Hematopoietic multipotent progenitor cell treated with erythropoietin and hydrocortisone succinate and interleukin-3 and kit ligand, for 17 days (in vitro differentiated cells): Measurements from ENCODE around the gene GPSM1.

Source experiments
- DNase-seq: peaks from one replicate; pipeline ENCODE4 v3.0.0-alpha.2; 2015; ENCODE audit warnings: low spot score

The GPSM1 gene, protein sequence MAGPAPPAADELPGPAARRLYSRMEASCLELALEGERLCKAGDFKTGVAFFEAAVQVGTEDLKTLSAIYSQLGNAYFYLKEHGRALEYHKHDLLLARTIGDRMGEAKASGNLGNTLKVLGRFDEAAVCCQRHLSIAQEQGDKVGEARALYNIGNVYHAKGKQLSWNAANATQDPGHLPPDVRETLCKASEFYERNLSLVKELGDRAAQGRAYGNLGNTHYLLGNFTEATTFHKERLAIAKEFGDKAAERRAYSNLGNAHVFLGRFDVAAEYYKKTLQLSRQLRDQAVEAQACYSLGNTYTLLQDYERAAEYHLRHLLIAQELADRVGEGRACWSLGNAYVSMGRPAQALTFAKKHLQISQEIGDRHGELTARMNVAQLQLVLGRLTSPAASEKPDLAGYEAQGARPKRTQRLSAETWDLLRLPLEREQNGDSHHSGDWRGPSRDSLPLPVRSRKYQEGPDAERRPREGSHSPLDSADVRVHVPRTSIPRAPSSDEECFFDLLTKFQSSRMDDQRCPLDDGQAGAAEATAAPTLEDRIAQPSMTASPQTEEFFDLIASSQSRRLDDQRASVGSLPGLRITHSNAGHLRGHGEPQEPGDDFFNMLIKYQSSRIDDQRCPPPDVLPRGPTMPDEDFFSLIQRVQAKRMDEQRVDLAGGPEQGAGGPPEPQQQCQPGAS

DNA sequence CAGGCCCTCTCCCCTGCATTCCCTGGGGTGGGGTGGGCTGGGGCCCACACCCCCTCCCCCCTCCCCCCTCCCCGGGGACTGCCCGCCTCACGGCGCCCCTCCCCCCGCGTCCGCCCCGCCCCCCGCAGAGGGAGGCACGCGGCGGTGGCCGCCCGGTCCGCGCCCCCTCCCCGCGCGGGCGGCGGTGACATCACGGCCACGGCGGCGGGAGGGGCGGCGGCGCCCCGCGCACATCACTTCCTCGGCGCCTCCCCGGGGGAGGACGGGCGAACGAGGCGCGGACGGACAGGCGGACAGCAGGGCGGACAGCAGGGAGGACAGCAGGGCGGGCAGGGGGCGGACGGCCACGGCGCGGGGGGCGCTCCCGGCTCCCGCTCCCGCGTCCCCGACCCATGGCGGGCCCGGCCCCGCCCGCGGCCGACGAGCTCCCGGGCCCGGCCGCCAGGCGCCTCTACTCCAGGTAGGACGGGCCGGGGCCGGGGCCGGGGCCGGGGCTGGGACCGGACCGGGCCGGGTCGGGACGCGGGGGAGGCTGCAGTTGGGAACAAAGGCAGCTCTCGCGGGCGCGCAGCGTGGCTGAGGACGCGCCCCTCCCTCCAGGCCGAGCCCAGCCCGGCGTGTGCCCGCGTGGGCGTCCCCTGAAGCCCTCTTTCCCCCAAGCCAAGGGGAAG lies at the start of gene GPSM1:
Gene GPSM1 (plus strand): TSS at position 236 of the 671 bp plus-strand sequence. CDS start 157 bp downstream, at position 393.
- DNase-seq: no peak

DNA sequence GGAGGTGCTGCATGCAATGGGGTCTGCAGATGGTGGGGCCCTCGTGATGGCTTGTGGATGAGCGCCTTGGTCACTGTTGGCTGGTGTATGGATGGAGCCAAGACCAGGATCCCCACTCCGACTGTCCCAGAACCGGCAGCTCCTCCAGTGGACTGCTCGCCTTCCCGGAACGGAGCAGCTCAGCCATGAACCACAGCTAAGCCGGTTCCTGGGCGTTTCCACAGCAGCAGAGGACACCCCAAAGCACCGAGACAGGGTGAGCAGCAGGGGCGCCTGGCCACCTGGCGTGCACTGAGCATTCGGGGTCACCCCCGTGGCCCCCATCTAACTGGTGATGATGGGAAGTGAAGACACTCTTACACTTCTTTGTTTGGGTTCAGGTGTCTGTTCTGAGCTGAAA lies 49.6 kb upstream of the GPSM1 start:
- no peak for DNase-seq

DNA sequence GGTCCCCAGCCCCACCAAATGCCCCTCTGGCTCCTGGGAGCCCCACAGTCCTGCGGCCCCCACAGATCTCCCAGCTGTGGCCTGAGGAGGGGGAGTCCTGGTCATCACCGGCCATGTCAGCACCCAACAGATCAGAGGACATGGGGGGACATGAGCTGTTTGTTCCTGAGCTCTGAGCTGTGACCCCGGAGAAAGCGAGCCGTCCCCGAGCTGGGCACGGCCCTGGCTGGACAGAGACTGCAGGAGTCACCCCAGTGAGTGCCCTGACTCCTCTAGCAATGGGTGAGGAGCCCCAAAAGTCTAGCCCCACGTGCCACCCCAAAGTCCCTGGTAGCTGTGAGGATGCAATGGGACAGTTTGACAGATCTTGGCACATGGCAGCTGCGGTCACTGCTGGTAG lies 49.1 kb upstream of the GPSM1 start:
- no peak for DNase-seq

DNA sequence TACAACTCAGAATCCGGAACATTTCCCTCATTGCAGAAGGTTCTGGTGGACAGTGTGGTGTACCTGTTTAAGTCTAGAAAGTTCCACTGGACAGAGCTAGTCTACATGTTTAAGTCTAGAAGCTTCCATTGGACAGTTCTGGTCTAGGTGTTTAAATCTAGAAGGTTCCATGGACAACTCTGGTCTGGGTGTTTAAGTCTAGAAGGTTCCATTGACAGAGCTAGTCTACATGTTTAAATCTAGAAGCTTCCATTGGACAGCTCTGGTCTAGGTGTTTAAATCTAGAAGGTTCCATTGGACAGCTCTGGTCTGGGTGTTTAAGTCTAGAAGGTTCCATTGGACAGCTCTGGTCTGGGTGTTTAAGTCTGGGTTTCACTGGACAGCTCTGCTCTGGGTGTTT lies 48.4 kb upstream of the GPSM1 start:
- DNase-seq: no peak

DNA sequence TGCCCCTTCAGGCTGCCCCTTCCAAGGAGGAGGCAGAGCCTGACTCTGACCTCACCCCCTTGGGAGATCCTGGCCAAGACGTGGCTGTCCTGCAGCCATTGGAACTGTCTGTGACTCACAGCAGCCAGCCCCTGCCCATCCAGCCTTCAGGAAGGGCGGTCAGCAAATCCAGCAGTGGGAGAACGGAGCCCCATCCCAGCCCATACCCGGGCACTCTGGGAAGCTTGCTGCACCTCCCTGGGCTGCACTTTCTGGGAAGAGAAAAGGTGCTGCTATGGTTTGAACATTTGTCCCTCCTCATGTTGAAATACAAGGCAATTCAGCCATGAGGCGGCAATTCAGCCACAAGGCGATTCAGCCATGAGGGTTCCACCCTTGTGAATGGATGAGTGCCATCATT lies 47.9 kb upstream of the GPSM1 start:
- DNase-seq: no peak

DNA sequence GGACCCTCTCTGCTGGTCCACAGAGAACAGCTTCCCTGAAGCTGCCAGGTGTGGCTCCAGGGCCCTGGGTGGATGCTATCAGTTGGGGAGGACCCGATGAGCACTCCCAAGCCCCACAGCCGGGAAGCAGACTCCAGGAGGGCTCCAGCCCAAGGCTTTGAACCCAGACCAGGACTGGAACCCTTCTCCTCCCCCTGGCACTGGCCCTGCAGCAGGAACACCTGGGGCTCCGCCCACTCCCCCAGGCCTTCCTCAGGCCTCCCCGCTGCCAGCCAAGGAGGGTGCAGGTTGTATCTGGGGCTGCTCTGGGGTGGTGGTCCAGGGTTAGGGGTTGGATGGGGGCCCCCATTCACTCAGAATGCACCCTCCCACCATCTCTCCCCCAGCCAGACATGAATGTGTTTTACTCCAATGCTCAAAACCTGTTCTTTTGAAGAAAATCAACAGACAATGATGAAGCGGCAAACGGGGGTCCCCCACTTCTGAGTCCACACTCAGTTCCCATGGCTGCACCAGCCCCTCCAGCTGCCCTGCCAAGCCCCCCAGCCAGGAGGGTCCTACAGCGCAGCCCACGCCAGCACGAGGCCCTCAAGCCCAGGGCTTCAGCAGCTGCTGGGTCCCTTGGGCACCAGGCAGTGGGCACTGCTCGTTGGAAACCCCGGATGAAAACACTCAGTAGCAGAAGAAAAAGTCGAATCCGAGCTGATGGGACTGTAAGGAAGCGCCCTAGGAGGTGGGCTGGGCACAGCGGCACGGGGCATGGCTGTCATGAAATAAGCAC lies 46.6 kb upstream of the GPSM1 start:
- no peak for DNase-seq

DNA sequence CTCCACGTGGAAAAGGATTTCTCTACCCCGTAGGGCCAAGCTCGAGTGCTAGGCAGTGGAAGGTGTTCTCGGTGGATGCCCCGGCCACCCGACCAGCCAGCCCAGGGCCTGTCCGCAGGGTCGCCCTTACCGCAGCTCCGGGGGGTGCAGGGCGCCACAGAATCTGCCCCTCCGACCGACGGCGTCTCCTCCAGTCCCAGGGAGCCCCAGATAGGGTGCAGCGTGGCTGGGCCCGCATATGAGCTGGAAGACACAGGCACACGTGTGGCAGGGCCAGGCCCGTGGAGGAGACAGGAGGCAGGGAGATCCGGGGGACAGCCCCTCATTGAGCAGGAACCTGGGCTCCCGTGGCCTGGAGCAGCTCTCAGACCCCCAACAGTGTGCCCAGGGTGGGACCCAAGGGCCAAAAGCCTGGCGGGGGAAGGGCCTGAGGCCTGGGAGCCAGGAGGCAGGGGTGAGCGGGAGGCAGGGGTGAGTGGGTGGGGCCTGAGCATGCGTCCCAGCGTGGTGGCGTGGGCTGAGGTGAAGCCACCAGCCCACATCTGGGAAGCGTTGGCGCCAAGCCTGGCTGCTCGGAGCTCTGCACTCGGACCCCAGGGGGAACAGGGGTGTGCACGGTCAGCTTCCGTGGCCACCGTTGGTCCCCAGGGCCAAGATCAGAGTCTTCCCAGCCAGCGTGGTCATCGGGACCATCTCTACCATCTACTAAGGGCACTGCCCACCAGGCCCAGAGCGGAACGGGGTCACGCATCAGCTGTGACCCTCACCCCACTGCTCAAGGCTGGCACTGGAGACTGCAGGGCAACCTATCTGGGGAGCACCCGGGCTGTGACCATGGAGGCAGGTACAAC lies 45.7 kb upstream of the GPSM1 start:
- no peak for DNase-seq

DNA sequence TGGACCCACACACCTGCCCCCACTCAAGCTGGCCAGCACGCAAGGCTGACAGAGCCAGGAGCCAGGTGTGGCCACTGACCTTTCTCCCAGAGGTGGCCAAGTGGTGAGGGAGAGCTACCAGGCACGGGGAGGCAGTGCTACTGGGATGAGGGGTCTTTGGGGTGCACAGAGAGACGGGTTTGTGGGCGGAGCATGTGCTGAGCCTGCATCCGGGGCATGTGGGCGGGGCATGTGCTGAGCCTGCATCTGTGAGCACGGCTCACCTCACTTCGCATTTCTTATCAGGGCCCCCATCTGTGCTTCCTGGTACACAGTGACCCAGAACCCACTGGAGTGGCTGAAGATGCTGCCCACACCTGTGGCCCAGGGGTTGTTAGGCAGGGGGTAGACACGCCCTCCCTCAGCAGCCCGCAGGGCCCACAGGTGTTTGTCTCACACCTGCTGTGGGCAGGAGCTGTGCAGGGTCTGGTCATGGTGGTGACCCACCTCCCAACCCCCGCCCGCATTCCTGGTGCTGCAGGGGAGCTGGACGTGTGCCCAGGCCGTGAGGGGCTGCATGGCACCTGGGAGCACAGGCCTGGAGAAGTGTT lies 45.0 kb upstream of the GPSM1 start:
- DNase-seq: no peak

DNA sequence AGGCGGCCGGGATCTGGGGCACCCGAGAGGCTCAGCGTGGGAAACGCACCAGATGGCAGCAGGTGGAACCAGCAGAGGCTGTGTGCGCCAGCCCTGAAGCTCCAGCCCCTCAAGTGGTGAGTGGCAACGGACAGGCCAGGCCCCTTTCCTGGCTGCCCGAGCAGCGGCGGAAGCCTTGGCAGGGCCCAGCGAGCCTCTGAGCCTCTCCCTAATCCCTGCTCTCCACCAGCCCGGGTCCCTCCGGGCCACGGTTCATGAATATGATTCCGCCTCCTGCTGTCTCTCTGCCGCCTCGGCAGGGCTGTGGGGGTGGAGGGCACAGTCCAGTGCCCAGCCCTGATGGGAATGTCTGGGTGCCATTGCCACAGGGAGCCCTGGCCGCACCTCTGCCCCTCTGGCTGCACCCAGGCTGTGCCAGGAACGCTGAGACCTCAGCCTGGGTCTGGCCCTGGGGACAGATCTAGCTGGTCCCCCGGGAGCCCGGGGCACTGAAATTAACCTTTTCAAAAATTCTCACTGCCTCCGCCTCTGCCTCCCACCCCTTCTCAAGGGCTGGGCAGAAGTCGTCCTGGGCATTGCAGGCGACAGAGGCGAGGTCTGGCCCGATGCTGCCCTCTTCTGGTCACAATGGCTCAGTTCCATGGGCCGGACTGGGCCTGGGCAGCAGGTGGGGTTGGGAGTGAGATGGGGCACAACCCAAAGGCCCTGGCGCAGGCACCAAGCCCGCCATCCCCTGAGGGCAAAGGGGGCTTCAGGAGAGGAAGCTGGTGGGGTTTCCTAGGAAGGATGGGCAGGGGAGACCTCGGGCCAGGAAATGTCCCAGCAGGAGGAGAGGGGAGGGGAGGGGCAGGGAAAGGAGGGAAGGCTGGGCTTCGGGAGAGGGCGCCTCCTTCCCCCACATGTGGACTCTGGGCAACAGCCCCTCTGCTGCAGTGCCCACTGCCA lies 43.8 kb upstream of the GPSM1 start:
- DNase-seq: peak; percentile 74

DNA sequence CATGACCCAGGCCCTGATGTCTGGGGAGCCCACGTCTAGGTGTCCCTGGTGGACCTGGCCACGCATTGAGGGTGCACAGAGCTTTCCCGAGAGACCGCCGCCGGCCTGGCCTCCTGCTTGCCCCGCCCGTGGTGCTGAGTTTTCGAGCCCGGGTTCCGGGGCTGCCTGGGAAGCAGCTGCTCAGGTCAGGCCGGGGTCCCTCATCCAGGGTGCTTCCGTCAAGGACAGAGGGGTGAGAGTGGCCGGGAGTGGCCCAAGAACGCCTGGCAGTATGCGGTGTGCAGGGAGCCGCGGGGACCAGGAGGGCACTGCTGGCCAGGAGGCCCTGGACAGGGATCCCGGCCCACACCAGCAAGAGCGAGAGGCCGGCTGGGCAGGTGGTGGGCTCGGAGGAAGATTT lies 43.0 kb upstream of the GPSM1 start:
- no peak for DNase-seq

DNA sequence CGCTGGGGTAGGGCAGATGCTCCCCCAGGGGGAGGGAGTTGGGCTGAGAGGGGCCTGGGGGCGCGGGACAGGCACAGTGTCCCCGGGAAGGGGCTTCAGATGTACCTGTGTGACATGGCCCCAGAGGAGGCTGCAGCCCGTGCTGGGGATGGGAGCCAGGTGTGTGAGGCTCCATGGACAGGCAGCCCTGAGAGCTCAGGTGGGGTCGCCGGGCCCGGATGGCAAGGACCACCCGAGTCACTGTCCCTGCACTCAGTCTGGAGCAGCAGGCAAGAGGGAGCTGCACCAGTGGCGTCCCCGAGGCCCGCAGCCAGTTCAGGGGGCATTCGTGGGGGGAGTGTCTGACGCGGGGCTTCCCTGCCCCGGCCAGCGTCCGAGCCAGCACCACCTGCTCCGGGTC lies 42.4 kb upstream of the GPSM1 start:
- DNase-seq: no peak

DNA sequence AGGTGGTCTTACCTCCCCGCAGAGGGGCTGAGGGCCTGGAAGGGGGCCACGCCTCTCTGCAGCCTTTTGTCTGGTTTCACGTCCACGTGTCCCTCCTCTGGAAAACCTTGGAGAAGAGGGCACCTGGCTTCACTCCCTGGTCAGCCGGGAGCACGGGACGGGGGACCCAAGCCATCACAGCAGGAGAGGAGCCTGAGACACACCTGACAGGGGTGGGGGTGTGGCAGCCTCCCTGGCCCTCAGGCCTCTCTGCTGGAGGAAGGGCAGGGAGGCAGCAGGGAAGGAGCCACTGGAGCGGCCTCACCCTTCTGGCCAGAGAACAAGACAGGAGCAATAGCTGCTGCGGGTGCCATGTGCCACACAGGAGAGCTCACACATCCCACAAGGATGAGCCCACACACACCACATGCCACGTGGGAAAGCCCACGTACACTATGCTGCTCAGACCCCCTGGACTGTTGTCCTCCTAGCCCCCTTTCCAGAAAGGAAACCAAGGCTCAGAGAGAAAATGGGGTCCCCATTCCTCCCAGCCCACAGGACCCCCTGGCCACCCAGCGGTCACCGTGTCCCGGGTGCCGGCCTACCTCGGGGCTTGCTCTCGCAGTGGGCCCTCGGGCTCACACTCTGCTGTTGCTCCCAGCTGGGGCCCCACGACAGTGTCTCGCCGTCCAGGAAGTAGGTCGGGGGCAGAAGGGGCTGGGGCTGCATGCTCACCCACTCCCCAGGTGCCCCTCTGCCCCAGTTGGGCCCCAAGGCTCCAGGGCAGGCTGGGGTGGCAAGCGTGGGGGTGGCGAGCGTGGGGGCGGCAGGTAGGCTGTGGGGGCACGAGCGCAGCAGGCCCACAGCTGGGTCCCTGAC lies 41.6 kb upstream of the GPSM1 start:
- DNase-seq: no peak

DNA sequence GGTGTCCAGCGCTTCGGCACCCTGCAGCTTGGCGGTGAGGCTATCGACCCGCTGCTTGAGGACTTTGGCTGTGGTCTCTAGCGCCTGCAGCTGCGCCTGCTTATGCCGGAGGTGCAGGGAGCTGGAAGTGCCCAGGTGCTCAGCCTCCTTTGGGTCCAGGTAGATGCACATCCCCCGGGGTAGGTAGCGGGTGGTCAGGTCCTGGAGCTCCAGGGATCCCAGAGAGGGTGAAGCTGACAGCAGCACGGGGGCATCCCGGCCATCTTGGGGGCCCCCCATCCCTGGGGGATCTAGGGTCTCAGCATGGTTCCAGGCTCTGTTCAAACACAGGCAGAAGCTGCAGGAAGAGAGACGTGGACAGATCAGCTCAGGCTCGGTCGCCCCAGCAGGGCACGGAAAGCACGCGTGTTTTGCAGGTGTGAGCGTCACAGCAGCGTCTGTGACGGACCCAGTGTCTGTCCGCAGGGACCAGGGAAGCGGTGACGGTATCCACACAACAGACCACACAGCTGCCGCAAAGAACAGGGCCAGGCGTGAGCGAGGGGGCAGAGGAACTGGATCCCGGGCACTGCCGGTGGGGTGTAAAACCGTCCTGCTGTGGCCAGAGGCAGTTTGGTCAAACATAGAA lies 40.9 kb upstream of the GPSM1 start:
- DNase-seq: no peak

DNA sequence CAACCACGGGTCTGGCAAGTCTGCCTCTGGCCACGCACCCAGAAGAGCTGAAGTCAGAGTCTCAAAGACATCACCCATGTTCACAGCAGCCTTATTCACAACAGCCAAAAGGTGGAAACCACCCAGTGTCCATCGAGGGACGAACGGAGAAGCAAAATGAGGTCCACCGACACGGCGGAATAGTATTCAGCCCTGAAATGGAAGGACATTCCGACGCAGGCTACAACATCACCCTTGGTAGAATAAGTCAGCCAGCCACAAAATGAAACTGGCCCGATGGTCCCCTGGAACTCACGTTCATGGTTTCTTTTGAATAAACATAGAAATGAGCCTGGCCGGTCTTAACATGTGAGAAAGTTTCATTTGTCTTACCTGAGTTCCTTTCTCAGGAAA lies 40.4 kb upstream of the GPSM1 start:
- no peak for DNase-seq

DNA sequence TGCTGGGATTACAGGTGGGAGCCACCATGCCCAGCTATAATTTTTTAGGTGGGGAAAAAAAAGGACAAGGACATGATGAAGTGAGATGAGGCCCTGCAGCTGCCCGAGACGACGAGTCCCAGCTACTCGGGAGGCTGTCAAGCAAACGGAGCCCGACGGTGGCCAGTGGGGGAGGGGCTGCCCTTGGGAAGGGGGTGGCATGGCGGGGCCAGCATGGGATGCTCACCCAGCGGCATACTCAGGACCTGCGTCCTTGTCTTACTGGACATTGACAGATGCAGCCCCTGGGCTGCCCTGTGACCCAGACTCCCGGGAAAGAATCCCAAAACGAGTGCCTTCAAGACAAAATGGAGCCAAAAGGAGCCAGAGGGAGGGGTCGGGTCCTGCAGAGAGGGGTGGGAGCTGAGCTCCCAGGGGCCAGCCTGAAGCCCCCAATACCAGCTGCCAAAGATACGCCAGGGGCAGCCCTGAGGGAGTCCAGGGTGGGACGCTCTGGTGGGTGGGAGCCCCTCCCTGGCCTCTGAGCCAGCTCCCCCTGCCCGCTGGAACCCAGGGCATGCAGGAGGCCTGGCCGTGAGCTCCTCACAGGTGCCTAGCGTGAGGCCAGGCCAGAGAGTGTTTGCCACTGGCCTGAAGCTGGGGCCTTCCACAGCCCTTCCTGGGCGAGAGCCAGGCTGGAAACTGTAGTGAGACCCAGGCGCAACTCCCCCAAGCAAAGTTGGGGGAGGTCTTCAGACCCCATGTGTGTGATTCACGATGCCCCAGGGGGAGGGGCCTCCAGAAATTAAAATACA lies 39.2 kb upstream of the GPSM1 start:
- DNase-seq: no peak

DNA sequence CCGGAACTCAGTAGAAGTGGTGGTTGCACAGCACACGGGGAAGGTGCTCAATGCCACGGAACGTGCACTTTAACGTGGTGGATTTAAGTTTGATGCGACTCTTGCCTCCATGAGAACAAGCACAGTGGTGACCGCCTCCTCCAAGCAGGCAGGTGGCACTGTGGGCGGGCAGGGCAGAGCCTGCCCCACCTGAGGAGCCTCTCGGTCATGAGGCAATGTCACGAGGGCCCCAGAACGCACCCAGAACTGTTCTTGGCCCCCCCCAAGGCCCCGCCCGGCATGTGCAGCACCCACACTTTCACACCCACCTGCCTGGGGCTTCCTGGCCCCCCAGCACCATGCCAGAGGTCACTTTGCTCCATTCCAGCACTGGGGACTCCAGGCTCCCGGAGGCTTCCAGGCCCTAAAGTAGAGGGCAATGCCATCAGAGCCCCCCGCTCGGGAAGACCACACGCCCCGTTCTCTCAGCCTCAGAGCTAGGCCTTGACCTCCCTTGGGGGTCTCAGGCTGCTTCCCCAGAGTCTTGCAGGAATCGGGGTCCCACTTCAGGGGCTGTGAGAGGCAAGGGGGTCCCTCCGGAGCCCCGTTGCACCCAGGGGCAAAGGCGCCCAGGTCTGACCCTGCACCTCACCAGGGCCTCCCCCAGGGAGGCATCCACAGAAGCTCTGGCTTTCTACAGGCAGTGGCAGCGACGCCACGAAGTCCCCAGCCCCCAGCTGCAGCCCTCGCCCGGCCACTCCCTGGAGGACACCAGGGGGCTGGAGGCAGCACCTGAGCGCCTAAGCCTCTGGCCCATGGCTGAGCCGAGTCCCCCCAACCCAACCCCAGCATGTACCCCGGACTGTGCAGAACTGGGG lies 37.5 kb upstream of the GPSM1 start:
- DNase-seq: no peak
